Hepatocyte (in vitro differentiated cells): ENCODE results near the gene FAM193B. TPM values are rescaled to one million over a fixed set of nuclear protein-coding genes. Genes with fewer than 3 reads are reported as not detected.
"Not testable (repeated sequence)": the region's sequence is repeated elsewhere in the genome, so short reads cannot be mapped to it uniquely, and the experiment has no call there.

Experiments
- DNase-seq: peaks from one replicate; pipeline ENCODE4 v3.0.0-alpha.2; 2016; ENCODE audit warnings: low spot score
- H2AFZ ChIP-seq: fragments of 200-600 bp; sonication (generic); 2 replicates; pipeline ENCODE4 v1.6.0; 2016; ENCODE audit warnings: antibody characterized with exemption, mild to moderate bottlenecking
- H3K27ac ChIP-seq: fragments of 200-600 bp; sonication (generic); 2 replicates; pipeline ENCODE4 v1.5.1; 2016; ENCODE audit warnings: mild to moderate bottlenecking
- H3K27me3 ChIP-seq: fragments of 200-600 bp; sonication (generic); 2 replicates; pipeline ENCODE4 v1.6.1; 2016
- H3K36me3 ChIP-seq: fragments of 200-600 bp; sonication (generic); replicated peaks from 2 replicates; pipeline ENCODE4 v1.5.1; 2016; ENCODE audit warnings: low read depth; ENCODE audit not compliant: insufficient read depth
- H3K4me1 ChIP-seq: fragments of 200-600 bp; sonication (generic); 2 replicates; pipeline ENCODE4 v1.5.1; 2016; ENCODE audit warnings: mild to moderate bottlenecking, moderate library complexity; ENCODE audit not compliant: insufficient read depth
- H3K4me2 ChIP-seq: fragments of 200-600 bp; sonication (generic); 2 replicates; pipeline ENCODE4 v1.6.0; 2016
- H3K4me3 ChIP-seq: fragments of 200-600 bp; sonication (generic); 2 replicates; pipeline ENCODE4 v1.5.1; 2016; ENCODE audit warnings: mild to moderate bottlenecking
- H3K79me2 ChIP-seq: fragments of 200-600 bp; sonication (generic); 2 replicates; pipeline ENCODE4 v1.6.0; 2017; ENCODE audit warnings: mild to moderate bottlenecking
- H3K9me2 ChIP-seq: fragments of 200-600 bp; sonication (generic); replicated peaks from 2 replicates; pipeline ENCODE4 v1.6.0; 2017; ENCODE audit warnings: mild to moderate bottlenecking; ENCODE audit not compliant: insufficient read depth
- H3K9me3 ChIP-seq: fragments of 200-600 bp; sonication (generic); 2 replicates; pipeline ENCODE4 v1.5.1; 2016; ENCODE audit warnings: low read depth, mild to moderate bottlenecking
- H4K20me1 ChIP-seq: fragments of 200-600 bp; sonication (generic); 2 replicates; pipeline ENCODE4 v1.6.0; 2016; ENCODE audit warnings: mild to moderate bottlenecking; ENCODE audit not compliant: insufficient read depth, poor library complexity, severe bottlenecking
- EZH2 ChIP-seq: fragments of 200-600 bp; sonication (generic); IDR thresholded peaks from 2 replicates; pipeline ENCODE4 v1.6.1; 2016; ENCODE audit warnings: antibody characterized with exemption, mild to moderate bottlenecking, borderline replicate concordance
- EZH2phosphoT487 ChIP-seq: fragments of 200-600 bp; sonication (generic); IDR thresholded peaks from one replicate; pipeline ENCODE4 v1.6.1; 2018; ENCODE audit warnings: antibody characterized with exemption, mild to moderate bottlenecking, low read depth, moderate library complexity; ENCODE audit not compliant: unreplicated experiment, severe bottlenecking
- WGBS: methylation state at CpG from one replicate; pipeline ENCODE4 v1.1.6; 2016; ENCODE audit warnings: low lambda C conversion rate; ENCODE audit errors: missing lambda C conversion rate; 5-methylcytosine and 5-hydroxymethylcytosine counted together
- polyA plus RNA-seq: library from polyadenylated mRNA; unstranded; fragments of >200 nt; fragmentation: Nextera tagmentation; extraction: Ambion mirVana; gene quantifications from 2 replicates; pipeline ENCODE4 v1.2.1, GENCODE V29; 2016
- total RNA-seq: library from RNA; depleted of rRNA; stranded (reverse); fragments of >200 nt; gene quantifications from 2 replicates; pipeline ENCODE4 v1.2.3, GENCODE V29; 2014
- TF ChIP-seq, protein P1 (sequence below): fragments of 200-600 bp; sonication (generic); IDR thresholded peaks from 2 replicates; pipeline ENCODE4 v1.5.1; 2016; ENCODE audit warnings: antibody characterized with exemption, mild to moderate bottlenecking; ENCODE audit not compliant: poor library complexity

FAM193B gene
- total and polyA plus RNA-seq, 2 experiments from 2014 or later = 67.6 to 76.1 TPM

DNA sequence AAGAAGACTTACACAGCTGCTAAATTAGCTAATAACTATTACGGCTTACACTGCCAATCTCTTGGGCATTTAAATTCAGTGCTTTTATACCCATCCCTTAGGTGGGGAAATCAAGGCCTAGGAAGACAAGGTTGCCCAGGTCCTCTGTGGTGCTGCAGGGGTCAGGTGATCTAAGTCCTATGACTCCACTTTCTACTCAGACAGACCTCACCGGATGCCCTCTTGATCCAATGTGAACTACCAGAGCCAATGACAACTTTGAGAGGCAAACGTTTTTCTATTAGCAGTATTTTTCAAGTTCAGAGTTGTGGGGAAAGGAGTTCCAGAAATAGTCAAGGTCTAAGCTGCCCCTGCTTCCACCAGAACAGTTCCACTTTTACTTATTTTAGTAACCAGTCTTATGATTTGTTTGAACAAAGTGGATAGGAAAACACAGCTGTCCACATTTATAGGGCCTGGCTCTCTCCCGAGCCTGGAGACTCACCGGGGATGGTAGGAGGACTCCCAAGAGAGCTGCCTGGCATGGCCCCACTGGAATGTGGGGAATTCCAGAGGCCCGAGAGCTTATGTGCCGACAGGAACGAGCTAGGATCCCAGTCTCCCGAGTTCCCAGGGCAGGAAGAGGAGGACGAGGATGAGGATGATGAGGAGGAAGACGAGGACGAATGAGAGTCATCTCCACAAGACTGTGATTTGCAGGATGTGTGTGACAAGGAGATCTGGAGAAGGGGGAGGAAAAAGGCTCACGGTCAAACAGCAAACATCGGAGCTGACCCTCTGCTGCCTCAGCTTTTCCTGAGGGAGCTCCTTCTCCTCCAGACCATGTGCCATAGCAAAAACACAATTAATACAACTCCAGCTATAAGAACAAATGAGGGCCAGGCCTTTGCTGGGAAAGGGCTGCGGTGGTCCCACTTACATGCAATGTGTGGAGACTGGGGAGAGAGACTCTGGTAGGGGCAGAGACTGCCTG is 16.7 kb downstream of the FAM193B start:
- Histone ChIP-seq H3K4me2 (peak overlapping the region; percentile 28), H3K79me2 (peaks cover 72% of the 10 kb centered on the region), H3K4me1 (peaks cover 19% of the 10 kb centered on the region), H3K9me3 (no peaks in the 10 kb centered on the region), H3K27ac (peak overlapping the region; percentile 76), H3K4me3 (no peak overlapping the region), H2AFZ (no peak overlapping the region), H3K36me3 (no peaks in the 10 kb centered on the region), H4K20me1 (peaks cover 10% of the 10 kb centered on the region), H3K27me3 (no peaks in the 10 kb centered on the region), H3K9me2 (no peaks in the 10 kb centered on the region)
- peak; percentile 69 for DNase-seq
- 55% methylated on average over 15 of the region's 15 CpGs for WGBS
- TF ChIP-seq, protein P1, sequence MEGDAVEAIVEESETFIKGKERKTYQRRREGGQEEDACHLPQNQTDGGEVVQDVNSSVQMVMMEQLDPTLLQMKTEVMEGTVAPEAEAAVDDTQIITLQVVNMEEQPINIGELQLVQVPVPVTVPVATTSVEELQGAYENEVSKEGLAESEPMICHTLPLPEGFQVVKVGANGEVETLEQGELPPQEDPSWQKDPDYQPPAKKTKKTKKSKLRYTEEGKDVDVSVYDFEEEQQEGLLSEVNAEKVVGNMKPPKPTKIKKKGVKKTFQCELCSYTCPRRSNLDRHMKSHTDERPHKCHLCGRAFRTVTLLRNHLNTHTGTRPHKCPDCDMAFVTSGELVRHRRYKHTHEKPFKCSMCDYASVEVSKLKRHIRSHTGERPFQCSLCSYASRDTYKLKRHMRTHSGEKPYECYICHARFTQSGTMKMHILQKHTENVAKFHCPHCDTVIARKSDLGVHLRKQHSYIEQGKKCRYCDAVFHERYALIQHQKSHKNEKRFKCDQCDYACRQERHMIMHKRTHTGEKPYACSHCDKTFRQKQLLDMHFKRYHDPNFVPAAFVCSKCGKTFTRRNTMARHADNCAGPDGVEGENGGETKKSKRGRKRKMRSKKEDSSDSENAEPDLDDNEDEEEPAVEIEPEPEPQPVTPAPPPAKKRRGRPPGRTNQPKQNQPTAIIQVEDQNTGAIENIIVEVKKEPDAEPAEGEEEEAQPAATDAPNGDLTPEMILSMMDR = no peak
- TF ChIP-seq EZH2phosphoT487 = no peak
- no peak for TF ChIP-seq EZH2

DNA sequence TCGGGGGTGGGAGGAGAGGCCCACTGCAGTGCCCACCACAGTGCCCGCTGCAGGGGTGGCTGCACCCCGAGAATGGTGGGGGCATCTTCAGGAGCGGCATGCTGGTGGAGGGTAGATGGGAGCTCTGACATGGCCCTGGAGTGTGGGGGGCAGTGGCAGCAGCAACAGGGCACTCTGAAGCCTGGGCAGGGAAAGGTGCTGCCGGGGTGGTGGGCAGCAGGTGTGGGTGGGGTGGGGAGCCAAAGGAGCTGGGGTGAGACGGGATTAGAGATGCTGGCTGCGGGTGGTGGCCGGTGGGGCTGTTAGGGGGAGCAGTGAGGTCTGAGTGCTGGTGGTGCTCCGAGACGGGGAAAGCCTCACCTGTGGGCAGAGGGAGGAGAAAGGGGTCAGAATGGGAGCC is 18.0 kb downstream of the FAM193B start:
- Histone ChIP-seq H3K4me1 (peaks cover 19% of the 10 kb centered on the region), H3K79me2 (peaks cover 63% of the 10 kb centered on the region), H3K27ac (no peak overlapping the region), H3K4me2 (no peak overlapping the region), H3K9me2 (no peaks in the 10 kb centered on the region), H2AFZ (no peak overlapping the region), H3K9me3 (no peaks in the 10 kb centered on the region), H3K36me3 (no peaks in the 10 kb centered on the region), H3K27me3 (no peaks in the 10 kb centered on the region), H3K4me3 (no peak overlapping the region), H4K20me1 (peaks cover 10% of the 10 kb centered on the region)
- WGBS = over 99% methylated on average over 9 of the region's 10 CpGs
- DNase-seq = no peak
- no peak for TF ChIP-seq EZH2phosphoT487
- TF ChIP-seq, protein P1 = no peak
- no peak for TF ChIP-seq EZH2

DNA sequence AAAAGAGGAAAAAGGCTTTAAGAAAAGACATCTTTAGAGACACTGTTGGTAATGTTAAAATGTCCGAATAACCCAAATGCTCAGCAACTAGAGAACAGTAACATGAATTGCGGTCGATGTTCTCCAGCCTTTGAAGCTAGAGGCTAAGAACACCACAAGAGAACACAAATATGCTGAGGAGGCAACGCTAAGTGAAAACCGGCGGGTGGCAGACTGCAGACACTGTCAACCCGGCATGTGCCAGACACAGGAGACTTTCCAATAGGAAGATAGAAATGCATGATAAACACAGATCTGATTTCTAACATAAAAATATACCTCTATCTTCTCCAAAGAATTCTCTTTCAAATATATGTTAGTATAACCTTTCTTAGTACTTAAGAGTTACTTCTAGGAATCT is 19.2 kb downstream of the FAM193B start:
- no peaks in the 10 kb centered on the region for H3K9me3 ChIP-seq
- H3K4me2 ChIP-seq = no peak overlapping the region
- H3K79me2 ChIP-seq = peaks cover 52% of the 10 kb centered on the region
- H4K20me1 ChIP-seq = peaks cover 10% of the 10 kb centered on the region
- no peak overlapping the region for H2AFZ ChIP-seq
- no peaks in the 10 kb centered on the region for H3K36me3 ChIP-seq
- H3K9me2 ChIP-seq = no peaks in the 10 kb centered on the region
- 90% methylated on average over 7 of the region's 7 CpGs for WGBS
- peaks cover 19% of the 10 kb centered on the region for H3K4me1 ChIP-seq
- no peak overlapping the region for H3K27ac ChIP-seq
- no peak for TF ChIP-seq EZH2
- TF ChIP-seq, protein P1 = no peak
- TF ChIP-seq EZH2phosphoT487 = no peak
- DNase-seq = no peak
- H3K4me3 ChIP-seq = no peak overlapping the region
- no peaks in the 10 kb centered on the region for H3K27me3 ChIP-seq

DNA sequence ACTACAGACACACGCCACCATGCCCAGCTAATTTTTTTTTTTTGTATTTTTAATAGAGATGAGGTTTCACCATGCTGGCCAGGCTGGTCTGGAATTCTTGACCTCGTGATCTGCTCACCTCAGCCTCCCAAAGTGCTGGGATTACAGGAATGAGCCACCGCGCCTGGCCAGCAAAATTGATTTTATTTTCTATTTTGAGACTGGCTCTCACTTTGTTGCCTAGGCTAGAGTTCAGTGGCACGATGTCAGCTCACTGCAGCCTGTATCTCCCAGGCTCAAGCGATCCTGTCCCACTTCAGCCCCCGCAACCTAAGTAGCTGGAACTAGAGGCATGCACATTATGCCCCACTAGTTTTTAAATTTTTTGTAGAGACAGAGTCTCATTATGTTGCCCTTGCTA is 19.9 kb downstream of the FAM193B start:
- not testable (repeated sequence) for DNase-seq, H3K4me3 ChIP-seq, H3K9me2 ChIP-seq, H3K36me3 ChIP-seq, H3K9me3 ChIP-seq, H2AFZ ChIP-seq, H3K4me2 ChIP-seq, H3K27ac ChIP-seq, H4K20me1 ChIP-seq, H3K27me3 ChIP-seq
- peaks cover 19% of the 10 kb centered on the region for H3K4me1 ChIP-seq
- 96% methylated on average over 7 of the region's 7 CpGs for WGBS
- H3K79me2 ChIP-seq = peaks cover 46% of the 10 kb centered on the region
